ENCODE measurements around the gene MYNN. TPM values are rescaled to one million over a fixed set of nuclear protein-coding genes. Genes with fewer than 3 reads are reported as not detected.

The MYNN gene
- total RNA-seq, 1 donor from 2014 or later, result 14.6 TPM

- H3K4me1 ChIP-seq, result no peaks in the 10 kb centered on the region
- intact Hi-C loops (cut with DNase I), result no loop called here
- TF ChIP-seq CTCF (IDR thresholded peaks at IDR 0.05), result no peak
- peaks cover 38% of the 10 kb centered on the region for H3K36me3 ChIP-seq
- no peaks in the 10 kb centered on the region for H3K27me3 ChIP-seq
- H3K4me3 ChIP-seq, result no peak overlapping the region
- no peaks in the 10 kb centered on the region for H3K9me3 ChIP-seq
- DNase-seq, result no peak
- H3K27ac ChIP-seq, result no peak overlapping the region
- ATAC-seq, result no peak
Observed at GRCh38 chr3:169792359-169792758, 19.2 kb downstream of the MYNN start.

- TF ChIP-seq CTCF (IDR thresholded peaks at IDR 0.05), result no peak
- Histone ChIP-seq H3K4me1 (no peaks in the 10 kb centered on the region), H3K9me3 (no peaks in the 10 kb centered on the region), H3K4me3 (no peak overlapping the region), H3K36me3 (peaks cover 6% of the 10 kb centered on the region), H3K27ac (no peak overlapping the region), H3K27me3 (no peaks in the 10 kb centered on the region)
- no peak for DNase-seq
- no peak for ATAC-seq
- intact Hi-C loops (cut with DNase I), result no loop called here
Observed at GRCh38 chr3:169804681-169805080, 31.5 kb downstream of the MYNN start.

- no peak for TF ChIP-seq CTCF (IDR thresholded peaks at IDR 0.05)
- Histone ChIP-seq H3K27me3 (no peaks in the 10 kb centered on the region), H3K4me1 (peaks cover 3% of the 10 kb centered on the region), H3K36me3 (no peaks in the 10 kb centered on the region), H3K4me3 (no peak overlapping the region), H3K9me3 (no peaks in the 10 kb centered on the region), H3K27ac (no peak overlapping the region)
- DNase-seq, result no peak
- no peak for ATAC-seq
- intact Hi-C loops (cut with DNase I), result no loop called here
Observed at GRCh38 chr3:169809230-169809795, 36.1 kb downstream of the MYNN start.

GRCh38 chr3:169811631-169812331 lies 38.6 kb downstream of the MYNN start:
- H3K27ac ChIP-seq, result peak overlapping the region; percentile 80
- peak; percentile 51 for ATAC-seq
- H3K9me3 ChIP-seq, result no peaks in the 10 kb centered on the region
- TF ChIP-seq CTCF (IDR thresholded peaks at IDR 0.05), result no peak
- no peaks in the 10 kb centered on the region for H3K36me3 ChIP-seq
- H3K4me3 ChIP-seq, result peak overlapping the region; percentile 64
- no peak for DNase-seq
- no peaks in the 10 kb centered on the region for H3K27me3 ChIP-seq
- H3K4me1 ChIP-seq, result peaks cover 3% of the 10 kb centered on the region
- intact Hi-C loops (cut with DNase I), result no loop called here

GRCh38 chr3:169812332-169813235 lies 39.4 kb downstream of the MYNN start, which contains the start of the genes LRRC34 and LRRIQ4:
LRRC34 (minus strand) TSS chr3:169812904; CDS start chr3:169812548, 356 bp downstream.
LRRIQ4 (plus strand) TSS chr3:169812870; CDS start chr3:169821922, 9,052 bp downstream.
- ATAC-seq (peak; percentile 93), DNase-seq (peak; percentile 91)
- intact Hi-C loops (cut with DNase I), result no loop called here
- Histone ChIP-seq H3K4me1 (peaks cover 3% of the 10 kb centered on the region), H3K9me3 (no peaks in the 10 kb centered on the region), H3K4me3 (peak within 1 kb of the TSS; percentile 64), H3K27ac (peak within 1 kb of the TSS; percentile 80), H3K27me3 (no peaks in the 10 kb centered on the region), H3K36me3 (no peaks in the 10 kb centered on the region)
- TF ChIP-seq CTCF (IDR thresholded peaks at IDR 0.05), result no peak

All from upper lobe of right lung (tissue), 1 donor.